Smooth muscle cell (in vitro differentiated cells): ENCODE results near the gene APOC4. TPM values are rescaled to one million over a fixed set of nuclear protein-coding genes. Genes with fewer than 3 reads are reported as not detected.

Experiments
- DNase-seq: peaks from one replicate; lab custom pipeline; 2025; ENCODE audit not compliant: unreplicated experiment; lab: John Stamatoyannopoulos, UW
- H2AFZ ChIP-seq: fragments of 200-600 bp; sonication (generic); 2 replicates; pipeline ENCODE4 v1.6.0; 2016; ENCODE audit warnings: antibody characterized with exemption, low read depth, mild to moderate bottlenecking
- H3F3A ChIP-seq: fragments of 200-600 bp; sonication (generic); 2 replicates; pipeline ENCODE4 v1.6.0; 2017; ENCODE audit warnings: antibody characterized with exemption, low read depth
- H3K27ac ChIP-seq: fragments of 200-600 bp; sonication (generic); 2 replicates; pipeline ENCODE4 v1.5.1; 2016; ENCODE audit warnings: low read depth, mild to moderate bottlenecking
- H3K27me3 ChIP-seq: fragments of 200-600 bp; sonication (generic); 2 replicates; pipeline ENCODE4 v1.6.1; 2016; ENCODE audit warnings: low read depth, mild to moderate bottlenecking
- H3K36me3 ChIP-seq: fragments of 200-600 bp; sonication (generic); 2 replicates; pipeline ENCODE4 v1.5.1; 2016; ENCODE audit warnings: low read depth
- H3K4me1 ChIP-seq: fragments of 200-600 bp; sonication (generic); 2 replicates; pipeline ENCODE4 v1.5.1; 2016; ENCODE audit warnings: low read depth
- H3K4me2 ChIP-seq: fragments of 200-600 bp; sonication (generic); 2 replicates; pipeline ENCODE4 v1.6.0; 2016; ENCODE audit warnings: mild to moderate bottlenecking
- H3K4me3 ChIP-seq: fragments of 200-600 bp; sonication (generic); 2 replicates; pipeline ENCODE4 v1.5.1; 2016; ENCODE audit warnings: mild to moderate bottlenecking
- H3K79me2 ChIP-seq: fragments of 200-600 bp; sonication (generic); 2 replicates; pipeline ENCODE4 v1.6.0; 2016; ENCODE audit warnings: low read depth, mild to moderate bottlenecking
- H3K9ac ChIP-seq: fragments of 200-600 bp; sonication (generic); 2 replicates; pipeline ENCODE4 v1.6.0; 2016; ENCODE audit warnings: low read depth
- H3K9me3 ChIP-seq: fragments of 200-600 bp; sonication (generic); replicated peaks from 2 replicates; pipeline ENCODE4 v1.5.1; 2016; ENCODE audit warnings: low read depth
- H4K20me1 ChIP-seq: fragments of 200-600 bp; sonication (generic); 2 replicates; pipeline ENCODE4 v1.6.0; 2016; ENCODE audit warnings: low read depth
- CTCF ChIP-seq: fragments of 200-600 bp; sonication (generic); IDR thresholded peaks from 2 replicates; pipeline ENCODE4 v1.5.1; 2017; ENCODE audit warnings: borderline replicate concordance, mild to moderate bottlenecking, antibody characterized with exemption; ENCODE audit not compliant: insufficient read depth, poor library complexity, severe bottlenecking
- WGBS: methylation state at CpG from one replicate; pipeline ENCODE4 v1.1.7; 2016; ENCODE audit warnings: low lambda C conversion rate; 5-methylcytosine and 5-hydroxymethylcytosine counted together
- polyA plus RNA-seq: library from polyadenylated mRNA; unstranded; fragments of >200 nt; fragmentation: Nextera tagmentation; extraction: Ambion mirVana; gene quantifications from 2 replicates; pipeline ENCODE4 v1.2.1, GENCODE V29; 2016
- total RNA-seq: library from RNA; depleted of rRNA; stranded (reverse); fragments of >200 nt; gene quantifications from 2 replicates; pipeline ENCODE4 v1.2.3, GENCODE V29; 2014

The APOC4 gene
- total and polyA plus RNA-seq, 2 experiments from 2014 or later: not detected

GRCh38 chr19:44931541-44931940 lies 10.5 kb upstream of the APOC4 start:
- no peak overlapping the region for H3K4me2 ChIP-seq
- no peak overlapping the region for H2AFZ ChIP-seq
- no peaks in the 10 kb centered on the region for H3K9me3 ChIP-seq
- TF ChIP-seq CTCF: no peak
- no peaks in the 10 kb centered on the region for H3K36me3 ChIP-seq
- no peak overlapping the region for H3K9ac ChIP-seq
- no peaks in the 10 kb centered on the region for H3K79me2 ChIP-seq
- H4K20me1 ChIP-seq: no peaks in the 10 kb centered on the region
- no peaks in the 10 kb centered on the region for H3K4me1 ChIP-seq
- no peak for DNase-seq
- no peaks in the 10 kb centered on the region for H3K27me3 ChIP-seq
- H3K27ac ChIP-seq: no peak overlapping the region
- whole genome bisulfite sequencing: 86% methylated on average over 4 of the region's 4 CpGs
- H3F3A ChIP-seq: no peaks in the 10 kb centered on the region
- no peak overlapping the region for H3K4me3 ChIP-seq

DNA sequence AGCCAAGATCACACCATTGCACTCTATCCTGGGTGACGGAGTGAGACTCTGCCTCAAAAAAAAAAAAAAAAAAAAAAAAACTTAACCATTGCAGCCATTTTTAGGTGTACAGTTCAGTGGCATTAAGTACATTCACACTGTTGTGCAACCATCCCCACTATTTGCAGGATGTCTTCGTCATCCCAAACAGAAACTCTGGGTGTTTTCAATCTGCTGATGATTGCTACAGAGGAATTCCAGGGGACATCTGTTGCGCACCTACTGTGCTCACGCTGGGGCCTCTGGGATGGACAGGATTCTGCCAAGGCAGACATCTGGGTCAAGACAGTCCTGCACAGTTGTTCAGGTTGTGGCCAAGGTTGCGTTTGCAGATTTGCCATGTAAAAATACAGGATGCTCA lies 2.4 kb upstream of the APOC4 start:
- 72% methylated on average over 5 of the region's 5 CpGs for WGBS
- Histone ChIP-seq H3F3A (no peaks in the 10 kb centered on the region), H3K27me3 (no peaks in the 10 kb centered on the region), H3K27ac (no peak overlapping the region), H3K9ac (no peak overlapping the region), H3K4me3 (no peak overlapping the region), H3K36me3 (no peaks in the 10 kb centered on the region), H3K4me2 (no peak overlapping the region), H3K79me2 (no peaks in the 10 kb centered on the region), H4K20me1 (no peaks in the 10 kb centered on the region), H3K9me3 (no peaks in the 10 kb centered on the region), H3K4me1 (no peaks in the 10 kb centered on the region), H2AFZ (no peak overlapping the region)
- TF ChIP-seq CTCF: no peak
- no peak for DNase-seq

- Histone ChIP-seq H3K27me3 (no peaks in the 10 kb centered on the region), H2AFZ (no peak overlapping the region), H3K27ac (no peak overlapping the region), H3K9me3 (no peaks in the 10 kb centered on the region), H3K79me2 (no peaks in the 10 kb centered on the region), H4K20me1 (no peaks in the 10 kb centered on the region), H3K9ac (no peak overlapping the region), H3K4me1 (no peaks in the 10 kb centered on the region), H3F3A (no peaks in the 10 kb centered on the region), H3K4me2 (no peak overlapping the region), H3K36me3 (no peaks in the 10 kb centered on the region), H3K4me3 (no peak overlapping the region)
- no peak for DNase-seq
- TF ChIP-seq CTCF: no peak
- 54% methylated on average over 10 of the region's 10 CpGs for WGBS
These were observed 1.8 kb downstream of the APOC4 start for GRCh38 chr19:44943801-44944249.

GRCh38 chr19:44947041-44947581 lies 5.1 kb downstream of the APOC4 start:
- no peak for DNase-seq
- Histone ChIP-seq H2AFZ (no peak overlapping the region), H3K4me1 (no peaks in the 10 kb centered on the region), H3K9ac (no peak overlapping the region), H3K79me2 (no peaks in the 10 kb centered on the region), H3K36me3 (no peaks in the 10 kb centered on the region), H3K27me3 (no peaks in the 10 kb centered on the region), H3K9me3 (no peaks in the 10 kb centered on the region), H4K20me1 (no peaks in the 10 kb centered on the region), H3K27ac (no peak overlapping the region), H3K4me2 (no peak overlapping the region), H3K4me3 (no peak overlapping the region), H3F3A (no peaks in the 10 kb centered on the region)
- TF ChIP-seq CTCF: no peak
- 92% methylated on average over 13 of the region's 13 CpGs for WGBS
